ENCODE measurements around the gene SURF1. TPM values are rescaled to one million over a fixed set of nuclear protein-coding genes. Genes with fewer than 3 reads are reported as not detected.
"Not testable (repeated sequence)": the region's sequence is repeated elsewhere in the genome, so short reads cannot be mapped to it uniquely, and the experiment has no call there.

SURF1 gene
- total RNA-seq, 1 experiment from 2014 or later, result 57.5 TPM

DNA sequence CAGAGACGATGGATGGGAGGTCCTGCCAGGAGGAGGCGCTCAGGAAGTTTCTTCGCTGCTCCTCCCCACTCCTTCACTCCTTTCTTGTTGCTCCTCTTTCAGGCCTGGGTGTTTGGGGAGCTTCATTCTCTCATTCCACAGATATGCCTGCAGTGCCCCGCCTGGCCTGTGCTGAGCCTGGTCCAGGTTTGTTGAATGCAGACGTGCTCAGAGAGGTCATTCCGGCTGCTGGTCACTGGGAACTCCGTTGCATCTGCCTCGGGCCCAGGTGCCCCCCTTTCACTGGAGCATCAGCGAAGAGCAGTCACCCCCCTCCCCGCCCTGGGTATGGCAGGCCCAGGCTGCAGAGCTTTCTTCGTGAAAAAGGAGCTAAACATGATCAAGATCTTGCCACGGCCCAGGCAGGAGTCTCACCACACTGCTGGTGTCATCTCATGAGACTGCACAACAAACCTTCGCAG lies 35.8 kb downstream of the SURF1 start:
- no peak overlapping the region for H3K4me3 Mint-ChIP-seq (ENCODE audit: unreplicated experiment)
- no peak overlapping the region for H3K27ac Mint-ChIP-seq (ENCODE audit: unreplicated experiment)
- intact Hi-C loops (cut with micrococcal nuclease; ENCODE audit: unreplicated experiment), result no loop called here
- ChIA-PET CTCF (interaction anchor here (1.7 kb wide), 1 partner anchor 134 kb away, joined by 24 read pairs; no protein-coding TSS in a partner anchor), POLR2A (no interaction called here)
- no peaks in the 10 kb centered on the region for H3K36me3 Mint-ChIP-seq (ENCODE audit: insufficient read depth, unreplicated experiment)
- no peak for DNase-seq
- H3K9me3 Mint-ChIP-seq (ENCODE audit: unreplicated experiment), result peaks cover 16% of the 10 kb centered on the region
- Histone ChIP-seq H3K36me3 (ENCODE audit: control insufficient read depth, insufficient read depth, low read length) (no peaks in the 10 kb centered on the region), H3K4me1 (no peaks in the 10 kb centered on the region), H3K4me3 (ENCODE audit: low read depth, low read length) (no peak overlapping the region), H3K9me3 (peaks cover 12% of the 10 kb centered on the region; the same call in 1 of the 2 replicates), H3K27me3 (replicated peaks; ENCODE audit: control insufficient read depth, insufficient read depth, low read length) (no peaks in the 10 kb centered on the region)
- TF ChIP-seq, protein P1, sequence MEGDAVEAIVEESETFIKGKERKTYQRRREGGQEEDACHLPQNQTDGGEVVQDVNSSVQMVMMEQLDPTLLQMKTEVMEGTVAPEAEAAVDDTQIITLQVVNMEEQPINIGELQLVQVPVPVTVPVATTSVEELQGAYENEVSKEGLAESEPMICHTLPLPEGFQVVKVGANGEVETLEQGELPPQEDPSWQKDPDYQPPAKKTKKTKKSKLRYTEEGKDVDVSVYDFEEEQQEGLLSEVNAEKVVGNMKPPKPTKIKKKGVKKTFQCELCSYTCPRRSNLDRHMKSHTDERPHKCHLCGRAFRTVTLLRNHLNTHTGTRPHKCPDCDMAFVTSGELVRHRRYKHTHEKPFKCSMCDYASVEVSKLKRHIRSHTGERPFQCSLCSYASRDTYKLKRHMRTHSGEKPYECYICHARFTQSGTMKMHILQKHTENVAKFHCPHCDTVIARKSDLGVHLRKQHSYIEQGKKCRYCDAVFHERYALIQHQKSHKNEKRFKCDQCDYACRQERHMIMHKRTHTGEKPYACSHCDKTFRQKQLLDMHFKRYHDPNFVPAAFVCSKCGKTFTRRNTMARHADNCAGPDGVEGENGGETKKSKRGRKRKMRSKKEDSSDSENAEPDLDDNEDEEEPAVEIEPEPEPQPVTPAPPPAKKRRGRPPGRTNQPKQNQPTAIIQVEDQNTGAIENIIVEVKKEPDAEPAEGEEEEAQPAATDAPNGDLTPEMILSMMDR (IDR thresholded peaks at IDR 0.05; ENCODE audit: insufficient read depth in 1 of 2, low read depth in 1 of 2, low read length in 1 of 2, severe bottlenecking in 1 of 2, unreplicated experiment in 1 of 2), result peak in 1 of 2 experiments; percentile 13
- no TSS peak for BruUV-seq (replicated peaks)
- no peaks in the 10 kb centered on the region for H3K27me3 Mint-ChIP-seq (ENCODE audit: insufficient read depth, unreplicated experiment)
- no peaks in the 10 kb centered on the region for H3K4me1 Mint-ChIP-seq (ENCODE audit: low read depth, unreplicated experiment)

DNA sequence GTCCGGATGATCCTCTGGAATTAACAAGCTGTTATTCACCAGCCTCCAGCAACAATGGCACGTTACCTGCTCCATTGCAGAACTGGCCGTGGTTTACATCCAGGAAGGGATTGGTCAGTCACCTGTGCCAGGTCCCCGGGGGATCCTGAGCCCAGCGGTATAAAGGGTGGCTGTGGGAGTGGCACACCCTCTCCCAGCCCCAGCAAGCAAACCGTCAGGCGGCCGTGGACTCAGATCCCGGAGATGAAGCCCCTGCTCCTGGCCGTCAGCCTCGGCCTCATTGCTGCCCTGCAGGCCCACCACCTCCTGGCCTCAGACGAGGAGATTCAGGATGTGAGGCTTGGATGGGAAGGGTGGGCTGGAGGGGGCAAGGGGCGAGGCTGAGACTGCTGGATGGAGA lies 38.7 kb downstream of the SURF1 start:
- intact Hi-C loops (cut with micrococcal nuclease; ENCODE audit: unreplicated experiment); H3K27me3 Mint-ChIP-seq (ENCODE audit: insufficient read depth, unreplicated experiment); H3K27me3 ChIP-seq (replicated peaks; ENCODE audit: control insufficient read depth, insufficient read depth, low read length); H3K4me1 ChIP-seq; H3K9me3 Mint-ChIP-seq (ENCODE audit: unreplicated experiment); H3K36me3 Mint-ChIP-seq (ENCODE audit: insufficient read depth, unreplicated experiment); POLR2A ChIA-PET; CTCF ChIA-PET; H3K4me1 Mint-ChIP-seq (ENCODE audit: low read depth, unreplicated experiment); H3K9me3 ChIP-seq; H3K27ac Mint-ChIP-seq (ENCODE audit: unreplicated experiment); H3K4me3 Mint-ChIP-seq (ENCODE audit: unreplicated experiment); BruUV-seq (replicated peaks); H3K4me3 ChIP-seq (ENCODE audit: low read depth, low read length); H3K36me3 ChIP-seq (ENCODE audit: control insufficient read depth, insufficient read depth, low read length): not testable (repeated sequence)
- peak in 1 of 2 experiments; percentile 12 for DNase-seq

DNA sequence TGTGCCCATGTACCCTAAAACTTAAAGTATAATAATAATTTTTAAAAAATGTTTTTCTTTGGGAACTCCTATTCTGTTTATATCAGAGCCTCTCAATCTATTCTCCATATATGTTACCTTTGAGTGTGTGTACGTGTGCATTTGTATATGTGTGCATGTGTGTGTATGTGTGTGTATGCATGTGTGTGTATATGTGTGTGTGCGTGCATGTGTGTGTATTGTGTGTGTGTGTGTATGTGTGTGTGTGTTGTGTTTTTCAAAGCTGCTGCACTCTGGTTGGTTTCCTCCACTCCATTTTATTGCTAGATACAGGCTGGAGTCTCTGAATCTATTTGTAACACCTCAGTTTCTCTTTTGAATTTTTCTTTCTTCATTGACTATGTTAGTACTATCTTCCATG lies 40.3 kb downstream of the SURF1 start:
- TF ChIP-seq, protein P1 (IDR thresholded peaks at IDR 0.05; ENCODE audit: insufficient read depth in 1 of 2, low read depth in 1 of 2, low read length in 1 of 2, severe bottlenecking in 1 of 2, unreplicated experiment in 1 of 2), result no peak
- BruUV-seq (replicated peaks), result no TSS peak
- CTCF ChIA-PET, result no interaction called here
- no peak for DNase-seq
- H3K9me3 ChIP-seq, result no peaks in the 10 kb centered on the region
- Mint-ChIP-seq H3K4me3 (ENCODE audit: unreplicated experiment) (no peak overlapping the region), H3K27ac (ENCODE audit: unreplicated experiment) (no peak overlapping the region), H3K9me3 (ENCODE audit: unreplicated experiment) (peaks cover 6% of the 10 kb centered on the region), H3K4me1 (ENCODE audit: low read depth, unreplicated experiment) (no peaks in the 10 kb centered on the region), H3K27me3 (ENCODE audit: insufficient read depth, unreplicated experiment) (no peaks in the 10 kb centered on the region), H3K36me3 (ENCODE audit: insufficient read depth, unreplicated experiment) (no peaks in the 10 kb centered on the region)
- H3K4me3 ChIP-seq (ENCODE audit: low read depth, low read length), result no peak overlapping the region
- H3K4me1 ChIP-seq, result no peaks in the 10 kb centered on the region
- POLR2A ChIA-PET, result no interaction called here
- intact Hi-C loops (cut with micrococcal nuclease; ENCODE audit: unreplicated experiment), result no loop called here
- no peaks in the 10 kb centered on the region for H3K36me3 ChIP-seq (ENCODE audit: control insufficient read depth, insufficient read depth, low read length)
- H3K27me3 ChIP-seq (replicated peaks; ENCODE audit: control insufficient read depth, insufficient read depth, low read length), result no peaks in the 10 kb centered on the region

DNA sequence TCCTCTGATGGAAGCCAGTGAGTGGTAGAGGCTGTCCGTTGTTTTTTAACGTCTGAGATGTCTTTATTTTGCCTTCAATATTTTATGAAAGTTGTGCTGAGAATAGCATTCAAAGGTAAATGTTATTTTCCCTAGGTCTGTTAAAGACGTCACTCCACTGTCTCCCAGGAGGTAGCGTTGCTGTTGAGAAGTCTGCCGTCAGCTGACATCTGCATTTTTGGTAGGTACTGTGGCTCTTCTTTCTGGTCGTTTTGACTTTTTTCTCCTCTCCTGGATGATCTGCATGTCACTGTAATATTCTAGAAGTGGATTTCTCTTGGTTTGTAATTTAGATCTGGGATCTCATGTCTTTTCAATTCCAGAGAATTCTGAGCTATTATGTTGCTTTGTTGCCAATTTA lies 46.7 kb downstream of the SURF1 start:
- H3K4me3 Mint-ChIP-seq (ENCODE audit: unreplicated experiment), result no peak overlapping the region
- no peaks in the 10 kb centered on the region for H3K36me3 Mint-ChIP-seq (ENCODE audit: insufficient read depth, unreplicated experiment)
- intact Hi-C loops (cut with micrococcal nuclease; ENCODE audit: unreplicated experiment), result no loop called here
- Histone ChIP-seq H3K27me3 (replicated peaks; ENCODE audit: control insufficient read depth, insufficient read depth, low read length) (no peaks in the 10 kb centered on the region), H3K4me3 (ENCODE audit: low read depth, low read length) (no peak overlapping the region), H3K4me1 (no peaks in the 10 kb centered on the region), H3K9me3 (peaks cover 9% of the 10 kb centered on the region; the same call in 1 of the 2 replicates), H3K36me3 (ENCODE audit: control insufficient read depth, insufficient read depth, low read length) (no peaks in the 10 kb centered on the region)
- H3K4me1 Mint-ChIP-seq (ENCODE audit: low read depth, unreplicated experiment), result no peaks in the 10 kb centered on the region
- no TSS peak for BruUV-seq (replicated peaks)
- TF ChIP-seq, protein P1 (IDR thresholded peaks at IDR 0.05; ENCODE audit: insufficient read depth in 1 of 2, low read depth in 1 of 2, low read length in 1 of 2, severe bottlenecking in 1 of 2, unreplicated experiment in 1 of 2), result no peak
- CTCF ChIA-PET, result interaction anchor here (0.6 kb wide), 1 partner anchor 818 kb away, joined by 3 read pairs; no protein-coding TSS in a partner anchor
- DNase-seq, result no peak
- H3K9me3 Mint-ChIP-seq (ENCODE audit: unreplicated experiment), result peaks cover 20% of the 10 kb centered on the region
- POLR2A ChIA-PET, result no interaction called here
- no peak overlapping the region for H3K27ac Mint-ChIP-seq (ENCODE audit: unreplicated experiment)
- H3K27me3 Mint-ChIP-seq (ENCODE audit: insufficient read depth, unreplicated experiment), result no peaks in the 10 kb centered on the region

All from Caco-2 (cell line).